PFSK-1 (cell line): ENCODE measurements around the gene KRT81. TPM values are rescaled to one million over a fixed set of nuclear protein-coding genes. Genes with fewer than 3 reads are reported as not detected.

ENCODE experiments used
- FOXP2 ChIP-seq: optimal IDR thresholded peaks from 2 replicates; pipeline ENCODE3; 2011; ENCODE audit warnings: borderline replicate concordance, control low read depth, inconsistent platforms; ENCODE audit not compliant: insufficient read depth; ENCODE audit errors: extremely low read length, extremely low read depth
- POLR2AphosphoS5 ChIP-seq: IDR thresholded peaks from 2 replicates; pipeline ENCODE4 v1.6.1; 2012; ENCODE audit warnings: low read depth, mild to moderate bottlenecking, control low read depth, low read length, moderate library complexity
- REST ChIP-seq, 2 experiments: IDR thresholded peaks; 2 replicates each; pipeline versions ENCODE4 v1.6.1 to v1.8.0; 2011 to 2012; ENCODE audit warnings: low read depth in 2 of 2, low read length in 2 of 2, control low read depth in 1 of 2, inconsistent platforms in 1 of 2, mild to moderate bottlenecking in 1 of 2, moderate library complexity in 1 of 2; ENCODE audit not compliant: insufficient read depth in 1 of 2
- SIN3A ChIP-seq: IDR thresholded peaks from 2 replicates; pipeline ENCODE4 v1.6.1; 2012; ENCODE audit warnings: mild to moderate bottlenecking, low read length, moderate library complexity, borderline replicate concordance; ENCODE audit not compliant: insufficient read depth
- TAF1 ChIP-seq: IDR thresholded peaks from 2 replicates; pipeline ENCODE4 v1.6.1; 2012; ENCODE audit warnings: low read length, control low read depth, borderline replicate concordance; ENCODE audit not compliant: insufficient read depth
- polyA plus RNA-seq: library from polyadenylated mRNA; unstranded; fragments of >200 nt; gene quantifications from one replicate; pipeline ENCODE4 v1.2.1, GENCODE V29; 2012; ENCODE audit warnings: low read depth, missing spikeins; ENCODE audit not compliant: insufficient read length

Gene KRT81
- polyA plus RNA-seq: 1.6 TPM

GRCh38 chr12:52291267-52291935, at the start of gene KRT81:
TSS of gene KRT81 (minus strand) at chr12:52291534. CDS start at chr12:52291465, 69 bp downstream.
- TF ChIP-seq TAF1: no peak
- no peak for TF ChIP-seq POLR2AphosphoS5
- TF ChIP-seq REST (IDR thresholded peaks at IDR 0.05; ENCODE audit: insufficient read depth in 1 of 2, low read depth in 2 of 2, low read length in 2 of 2): no peak
- TF ChIP-seq FOXP2: no peak
- TF ChIP-seq SIN3A: no peak

GRCh38 chr12:52338241-52338960, 47.1 kb upstream of the KRT81 start:
- TF ChIP-seq REST (IDR thresholded peaks at IDR 0.05; ENCODE audit: insufficient read depth in 1 of 2, low read depth in 2 of 2, low read length in 2 of 2) (no peak), POLR2AphosphoS5 (no peak), TAF1 (no peak), FOXP2 (no peak)

- TF ChIP-seq REST (IDR thresholded peaks at IDR 0.05; ENCODE audit: insufficient read depth in 1 of 2, low read depth in 2 of 2, low read length in 2 of 2): no peak
- TF ChIP-seq TAF1: no peak
- TF ChIP-seq FOXP2: no peak
- no peak for TF ChIP-seq POLR2AphosphoS5
- TF ChIP-seq SIN3A: no peak
Observed at GRCh38 chr12:52337054-52337453, 45.7 kb upstream of the KRT81 start.

GRCh38 chr12:52336641-52337040, 45.3 kb upstream of the KRT81 start:
- no peak for TF ChIP-seq SIN3A
- no peak for TF ChIP-seq TAF1
- no peak for TF ChIP-seq POLR2AphosphoS5
- no peak for TF ChIP-seq REST (IDR thresholded peaks at IDR 0.05; ENCODE audit: insufficient read depth in 1 of 2, low read depth in 2 of 2, low read length in 2 of 2)
- no peak for TF ChIP-seq FOXP2
